ENCODE results near the gene IVNS1ABP.
"Not testable (repeated sequence)": the region's sequence is repeated elsewhere in the genome, so short reads cannot be mapped to it uniquely, and the experiment has no call there.

IVNS1ABP gene

DNA sequence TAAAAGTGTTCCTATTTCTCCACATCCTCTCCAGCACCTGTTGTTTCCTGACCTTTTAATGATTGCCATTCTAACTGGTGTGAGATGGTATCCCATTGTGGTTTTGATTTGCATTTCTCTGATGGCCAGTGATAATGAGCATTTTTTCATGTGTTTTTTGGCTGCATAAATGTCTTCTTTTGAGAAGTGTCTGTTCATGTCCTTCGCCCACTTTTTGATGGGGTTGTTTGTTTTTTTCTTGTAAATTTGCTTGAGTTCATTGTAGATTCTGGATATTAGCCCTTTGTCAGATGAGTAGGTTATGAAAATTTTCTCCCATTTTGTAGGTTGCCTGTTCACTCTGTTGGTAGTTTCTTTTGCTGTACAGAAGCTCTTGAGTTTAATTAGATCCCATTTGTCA, 64.6 kb downstream of the IVNS1ABP start:
- DNase-seq (ENCODE audit: low read depth): not testable (repeated sequence)

GRCh38 chr1:185251928-185252327, 65.1 kb downstream of the IVNS1ABP start:
- not testable (repeated sequence) for DNase-seq (ENCODE audit: low read depth)

DNA sequence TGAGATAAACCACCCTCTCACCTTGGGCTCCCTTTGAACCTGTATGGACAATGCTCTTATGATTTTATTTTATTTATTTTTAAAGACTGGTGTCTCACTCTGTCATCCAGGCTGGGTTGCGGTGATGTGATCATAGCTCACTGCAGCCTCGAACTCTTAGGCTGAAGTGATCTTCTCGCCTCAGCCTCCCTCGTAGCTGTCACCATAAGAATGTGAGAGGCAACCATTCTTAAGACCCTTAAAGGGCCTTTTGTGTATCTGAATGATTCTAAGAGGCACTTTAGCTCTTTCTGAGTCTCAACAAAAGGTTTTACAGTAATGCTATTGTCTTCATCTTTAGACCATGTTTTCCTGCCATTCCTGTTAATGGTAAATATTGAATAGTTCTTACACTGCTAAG, 67.0 kb downstream of the IVNS1ABP start:
- no peak for DNase-seq (ENCODE audit: low read depth)

DNA sequence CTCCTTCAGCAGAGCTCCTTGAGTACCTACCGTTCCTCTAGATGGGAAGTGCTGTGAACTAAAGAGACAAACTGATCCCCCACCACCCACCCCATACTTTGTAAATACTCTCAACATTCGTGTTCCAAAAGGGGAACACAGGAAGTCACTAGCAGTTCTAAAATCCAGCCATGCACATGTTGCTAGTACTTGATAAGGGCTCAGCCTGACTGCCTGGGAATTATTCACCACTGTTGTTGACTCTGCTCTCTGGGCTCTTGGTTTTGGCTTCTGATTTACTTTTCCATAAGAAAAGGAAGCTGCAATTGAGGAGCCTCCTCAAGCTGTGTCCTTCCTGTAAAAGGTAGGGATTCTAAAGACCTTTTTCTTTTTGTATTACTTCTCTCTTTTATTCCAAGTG, 67.5 kb downstream of the IVNS1ABP start:
- no peak for DNase-seq (ENCODE audit: low read depth)

All from activated T-helper 1 cell treated with Interleukin-2 at 50 U/mL for 16 hours (primary cell).